ENCODE results near the gene FGF22.

FGF22 gene

DNA sequence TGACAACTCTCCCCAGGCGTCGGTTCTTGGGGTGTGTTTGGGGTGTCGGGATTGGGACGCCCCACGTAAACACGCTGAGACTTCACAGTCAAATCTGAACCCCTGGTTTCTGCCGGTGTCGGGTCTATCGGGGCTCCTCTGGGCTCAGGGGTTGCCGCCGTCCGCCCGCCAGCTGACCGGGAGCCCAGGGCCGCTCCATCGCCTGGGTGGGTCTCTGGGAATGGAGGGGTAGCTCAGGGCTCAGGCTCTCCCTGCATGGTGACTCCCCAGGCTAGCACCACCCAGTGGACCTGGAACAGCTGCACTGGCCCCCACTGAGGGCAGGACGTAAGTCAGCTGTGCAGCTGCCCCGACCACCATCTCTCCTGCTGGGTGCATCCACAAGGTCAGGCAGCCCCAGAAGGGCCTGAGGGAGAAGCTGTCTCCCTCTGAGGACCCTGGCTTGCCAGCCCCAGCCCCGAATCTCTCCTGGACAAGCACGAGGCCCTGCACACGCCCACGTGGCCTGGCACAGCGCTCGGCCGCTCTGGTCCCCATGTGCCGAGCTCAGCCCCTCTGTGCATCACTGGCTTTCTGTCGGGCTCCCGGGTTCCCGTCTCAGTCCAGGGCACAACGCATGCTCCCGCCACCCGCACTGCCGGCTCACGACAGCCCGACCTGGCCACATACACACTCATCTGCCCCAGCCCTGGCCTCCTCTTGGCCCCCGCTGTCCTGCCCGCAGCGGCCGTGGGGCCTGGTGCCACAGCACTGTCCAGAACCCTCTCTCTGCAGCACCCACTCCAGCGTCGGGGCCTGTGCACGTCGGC, 17.3 kb downstream of the FGF22 start:
- Histone ChIP-seq H3K9ac (ENCODE audit: low read depth, low read length) (no peak overlapping the region), H3K36me3 (ENCODE audit: insufficient read depth, low read length) (peaks cover 87% of the 10 kb centered on the region), H3K4me2 (ENCODE audit: insufficient read depth, low read length) (no peak overlapping the region), H3K79me2 (ENCODE audit: insufficient read depth, low read length) (peaks cover 99% of the 10 kb centered on the region), H3K27ac (ENCODE audit: low read length) (no peak overlapping the region), H3K9me3 (ENCODE audit: insufficient read depth, low read length, severe bottlenecking) (no peaks in the 10 kb centered on the region), H3K4me3 (ENCODE audit: low read depth in 1 of 2, low read length in 2 of 2) (no peak overlapping the region), H3K27me3 (ENCODE audit: insufficient read depth, low read length, poor library complexity) (no peaks in the 10 kb centered on the region), H2AFZ (ENCODE audit: low read depth, low read length) (no peak overlapping the region), H3K4me1 (ENCODE audit: insufficient read depth, low read length) (peaks cover 37% of the 10 kb centered on the region), H4K20me1 (ENCODE audit: insufficient read depth, low read length) (peaks cover 97% of the 10 kb centered on the region)
- ATAC-seq (ENCODE audit: insufficient read depth, low read depth) (no peak), DNase-seq (no peak)
- TF ChIP-seq EZH2 (IDR thresholded peaks at IDR 0.05; ENCODE audit: borderline replicate concordance, low read depth, low read length, severe bottlenecking), result no peak
- TF ChIP-seq, protein P1, sequence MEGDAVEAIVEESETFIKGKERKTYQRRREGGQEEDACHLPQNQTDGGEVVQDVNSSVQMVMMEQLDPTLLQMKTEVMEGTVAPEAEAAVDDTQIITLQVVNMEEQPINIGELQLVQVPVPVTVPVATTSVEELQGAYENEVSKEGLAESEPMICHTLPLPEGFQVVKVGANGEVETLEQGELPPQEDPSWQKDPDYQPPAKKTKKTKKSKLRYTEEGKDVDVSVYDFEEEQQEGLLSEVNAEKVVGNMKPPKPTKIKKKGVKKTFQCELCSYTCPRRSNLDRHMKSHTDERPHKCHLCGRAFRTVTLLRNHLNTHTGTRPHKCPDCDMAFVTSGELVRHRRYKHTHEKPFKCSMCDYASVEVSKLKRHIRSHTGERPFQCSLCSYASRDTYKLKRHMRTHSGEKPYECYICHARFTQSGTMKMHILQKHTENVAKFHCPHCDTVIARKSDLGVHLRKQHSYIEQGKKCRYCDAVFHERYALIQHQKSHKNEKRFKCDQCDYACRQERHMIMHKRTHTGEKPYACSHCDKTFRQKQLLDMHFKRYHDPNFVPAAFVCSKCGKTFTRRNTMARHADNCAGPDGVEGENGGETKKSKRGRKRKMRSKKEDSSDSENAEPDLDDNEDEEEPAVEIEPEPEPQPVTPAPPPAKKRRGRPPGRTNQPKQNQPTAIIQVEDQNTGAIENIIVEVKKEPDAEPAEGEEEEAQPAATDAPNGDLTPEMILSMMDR (IDR thresholded peaks at IDR 0.05; ENCODE audit: borderline replicate concordance, extremely low read depth, low read length, poor library complexity, severe bottlenecking), result no peak

DNA sequence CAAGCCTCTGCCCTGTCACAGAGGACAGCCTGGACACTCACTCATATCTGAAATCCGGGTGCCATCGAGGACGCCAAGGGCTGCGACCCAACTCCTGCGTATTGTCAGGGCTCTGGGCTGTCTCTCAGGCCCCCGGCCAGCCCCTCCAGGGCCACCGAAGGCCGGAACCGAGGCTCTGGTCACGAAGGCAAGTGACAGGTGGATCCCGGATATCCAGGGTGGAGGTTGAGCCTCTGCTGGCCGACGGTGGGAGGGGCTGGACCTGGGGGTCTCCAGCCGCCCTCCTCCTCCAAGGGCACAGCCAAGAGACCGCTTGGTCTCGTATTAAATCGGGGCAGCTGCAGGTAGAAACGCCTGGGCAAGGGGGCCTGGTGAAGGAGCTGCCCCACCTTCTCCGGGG, 17.9 kb downstream of the FGF22 start:
- no peak for TF ChIP-seq EZH2 (IDR thresholded peaks at IDR 0.05; ENCODE audit: borderline replicate concordance, low read depth, low read length, severe bottlenecking)
- peaks cover 38% of the 10 kb centered on the region for H3K4me1 ChIP-seq (ENCODE audit: insufficient read depth, low read length)
- DNase-seq (no peak), ATAC-seq (ENCODE audit: insufficient read depth, low read depth) (no peak)
- H2AFZ ChIP-seq (ENCODE audit: low read depth, low read length), result no peak overlapping the region
- H3K27ac ChIP-seq (ENCODE audit: low read length), result no peak overlapping the region
- peaks cover 82% of the 10 kb centered on the region for H3K36me3 ChIP-seq (ENCODE audit: insufficient read depth, low read length)
- no peak overlapping the region for H3K4me3 ChIP-seq (ENCODE audit: low read depth in 1 of 2, low read length in 2 of 2)
- no peaks in the 10 kb centered on the region for H3K27me3 ChIP-seq (ENCODE audit: insufficient read depth, low read length, poor library complexity)
- H3K9me3 ChIP-seq (ENCODE audit: insufficient read depth, low read length, severe bottlenecking), result no peaks in the 10 kb centered on the region
- H3K79me2 ChIP-seq (ENCODE audit: insufficient read depth, low read length), result peaks cover 99% of the 10 kb centered on the region
- no peak overlapping the region for H3K4me2 ChIP-seq (ENCODE audit: insufficient read depth, low read length)
- H3K9ac ChIP-seq (ENCODE audit: low read depth, low read length), result no peak overlapping the region
- H4K20me1 ChIP-seq (ENCODE audit: insufficient read depth, low read length), result peaks cover 97% of the 10 kb centered on the region

DNA sequence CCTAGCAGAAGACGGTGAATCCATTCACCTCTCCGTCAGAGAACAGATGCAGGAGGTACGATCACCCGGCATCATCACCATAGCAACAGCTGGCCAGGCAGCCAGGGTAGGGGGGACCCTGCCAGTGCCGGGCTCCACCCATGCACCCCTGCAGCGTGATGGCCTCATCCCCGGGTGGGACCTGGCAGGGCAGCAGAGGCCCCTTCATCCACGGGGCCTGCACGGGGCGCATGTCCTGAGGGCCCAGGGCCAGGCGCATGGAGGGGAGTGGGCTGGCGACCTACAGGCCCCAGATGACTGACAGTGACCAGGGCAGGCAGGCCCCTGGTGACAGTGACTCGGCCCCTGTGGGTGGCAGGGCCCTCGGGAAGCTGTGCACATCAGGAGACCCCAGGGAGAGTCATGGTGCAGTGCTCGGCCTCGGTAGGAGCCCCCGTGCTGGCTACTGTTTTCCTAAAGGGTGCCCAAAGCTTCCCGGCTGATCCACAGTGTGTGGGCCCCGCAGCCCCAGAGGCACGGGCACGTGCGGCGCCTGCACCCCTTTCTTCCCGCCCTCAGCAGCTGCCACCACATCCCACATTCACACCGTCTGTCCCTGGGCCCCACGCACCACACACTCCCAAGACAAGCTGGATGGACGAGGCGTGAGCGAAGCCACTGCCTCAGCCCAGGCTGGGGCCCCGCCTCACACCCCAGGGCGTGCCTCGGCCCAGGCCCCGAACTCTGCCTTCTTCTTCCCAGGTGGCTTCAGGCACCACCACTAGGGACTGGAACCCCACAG, 18.6 kb downstream of the FGF22 start:
- peaks cover 38% of the 10 kb centered on the region for H3K4me1 ChIP-seq (ENCODE audit: insufficient read depth, low read length)
- H3K36me3 ChIP-seq (ENCODE audit: insufficient read depth, low read length), result peaks cover 75% of the 10 kb centered on the region
- H3K9me3 ChIP-seq (ENCODE audit: insufficient read depth, low read length, severe bottlenecking), result no peaks in the 10 kb centered on the region
- ATAC-seq (ENCODE audit: insufficient read depth, low read depth) (no peak), DNase-seq (no peak)
- H3K27ac ChIP-seq (ENCODE audit: low read length), result no peak overlapping the region
- no peak overlapping the region for H3K9ac ChIP-seq (ENCODE audit: low read depth, low read length)
- H2AFZ ChIP-seq (ENCODE audit: low read depth, low read length), result no peak overlapping the region
- no peaks in the 10 kb centered on the region for H3K27me3 ChIP-seq (ENCODE audit: insufficient read depth, low read length, poor library complexity)
- H3K4me2 ChIP-seq (ENCODE audit: insufficient read depth, low read length), result no peak overlapping the region
- peaks cover 92% of the 10 kb centered on the region for H4K20me1 ChIP-seq (ENCODE audit: insufficient read depth, low read length)
- no peak for TF ChIP-seq EZH2 (IDR thresholded peaks at IDR 0.05; ENCODE audit: borderline replicate concordance, low read depth, low read length, severe bottlenecking)
- TF ChIP-seq, protein P1 (IDR thresholded peaks at IDR 0.05; ENCODE audit: borderline replicate concordance, extremely low read depth, low read length, poor library complexity, severe bottlenecking), result no peak
- H3K79me2 ChIP-seq (ENCODE audit: insufficient read depth, low read length), result peaks cover 97% of the 10 kb centered on the region
- no peak overlapping the region for H3K4me3 ChIP-seq (ENCODE audit: low read depth in 1 of 2, low read length in 2 of 2)
